Kidney epithelial cell (primary cell): ENCODE data around the gene AHSG. TPM values are rescaled to one million over a fixed set of nuclear protein-coding genes. Genes with fewer than 3 reads are reported as not detected.
"Not testable (repeated sequence)": the region's sequence is repeated elsewhere in the genome, so short reads cannot be mapped to it uniquely, and the experiment has no call there.

Experiments
- DNase-seq: peaks from one replicate; pipeline ENCODE4 v3.0.0-alpha.2; 2010; ENCODE audit warnings: low read depth
- H3K27me3 ChIP-seq: 2 replicates; pipeline ENCODE4 v1.6.0; 2011; ENCODE audit warnings: low read length; ENCODE audit not compliant: control insufficient read depth, insufficient read depth
- H3K36me3 ChIP-seq: 2 replicates; pipeline ENCODE4 v1.5.1; 2011; ENCODE audit warnings: low read length; ENCODE audit not compliant: control insufficient read depth, insufficient read depth
- H3K4me3 ChIP-seq: 2 replicates; pipeline ENCODE4 v1.5.1; 2011; ENCODE audit warnings: low read depth, mild to moderate bottlenecking, control low read depth, low read length
- CTCF ChIP-seq: IDR thresholded peaks from 2 replicates; pipeline ENCODE4 v1.5.1; 2011; ENCODE audit warnings: mild to moderate bottlenecking, moderate library complexity, low read length, control low read depth, inconsistent platforms; ENCODE audit not compliant: insufficient read depth, poor library complexity, severe bottlenecking
- total RNA-seq: library from RNA; depleted of rRNA; stranded (reverse); fragments of >200 nt; gene quantifications from 2 replicates; pipeline ENCODE4 v1.2.3, GENCODE V29; 2015

The AHSG gene
- total RNA-seq, 1 donor from 2014 or later: not detected

GRCh38 chr3:186582541-186582940, 30.3 kb upstream of the AHSG start:
- H3K36me3 ChIP-seq: peaks cover 1% of the 10 kb centered on the region
- H3K27me3 ChIP-seq: no peaks in the 10 kb centered on the region

GRCh38 chr3:186583831-186584230, 29.0 kb upstream of the AHSG start:
- DNase-seq: no peak
- Histone ChIP-seq H3K27me3 (no peaks in the 10 kb centered on the region), H3K4me3 (no peak overlapping the region), H3K36me3 (peaks cover 1% of the 10 kb centered on the region)
- TF ChIP-seq CTCF: no peak

More at GRCh38 chr3:186582541-186582940, 30.3 kb upstream of the AHSG start:
- H3K4me3 ChIP-seq: no peak overlapping the region
- no peak for TF ChIP-seq CTCF
- DNase-seq: no peak

- not testable (repeated sequence) for DNase-seq, H3K36me3 ChIP-seq
Measured at GRCh38 chr3:186586245-186586644, 26.6 kb upstream of the AHSG start.

GRCh38 chr3:186587183-186587582, 25.7 kb upstream of the AHSG start:
- no peak for TF ChIP-seq CTCF
- H3K36me3 ChIP-seq: peaks cover 1% of the 10 kb centered on the region
- DNase-seq: no peak
- no peak overlapping the region for H3K4me3 ChIP-seq
- H3K27me3 ChIP-seq: no peaks in the 10 kb centered on the region

More at GRCh38 chr3:186586245-186586644, 26.6 kb upstream of the AHSG start:
- H3K4me3 ChIP-seq, H3K27me3 ChIP-seq: not testable (repeated sequence)

- no peaks in the 10 kb centered on the region for H3K27me3 ChIP-seq
- peaks cover 1% of the 10 kb centered on the region for H3K36me3 ChIP-seq
- H3K4me3 ChIP-seq: no peak overlapping the region
- DNase-seq: no peak
- no peak for TF ChIP-seq CTCF
Measured at GRCh38 chr3:186588632-186589031, 24.2 kb upstream of the AHSG start.

- no peak overlapping the region for H3K4me3 ChIP-seq
- DNase-seq: no peak
- TF ChIP-seq CTCF: peak; percentile 26
- H3K36me3 ChIP-seq: peaks cover 1% of the 10 kb centered on the region
- H3K27me3 ChIP-seq: no peaks in the 10 kb centered on the region
Measured at GRCh38 chr3:186589121-186589520, 23.7 kb upstream of the AHSG start.
